Measurements from ENCODE around the gene TDP2. TPM values are rescaled to one million over a fixed set of nuclear protein-coding genes. Genes with fewer than 3 reads are reported as not detected.

TDP2 gene
- total and polyA plus RNA-seq, 7 donors: 16.3 to 56.7 (median 20.4) TPM

- Histone ChIP-seq H3K4me3 (no peak overlapping the region), H3K4me1 (no peaks in the 10 kb centered on the region), H3K27me3 (ENCODE audit: insufficient read depth in 3 of 3, low read length in 2 of 3) (no peaks in the 10 kb centered on the region), H3K36me3 (ENCODE audit: insufficient read depth in 1 of 2, low read depth in 1 of 2) (no peaks in the 10 kb centered on the region), H3K9me3 (no peaks in the 10 kb centered on the region), H3K27ac (no peak overlapping the region)
- intact Hi-C loops (cut with DNase I): no loop called here
- ATAC-seq (no peak), DNase-seq (no peak)
- no peak for TF ChIP-seq CTCF (IDR thresholded peaks at IDR 0.05)
- 92 to 97% (median 94%) methylated on average over 4 of the region's 4 CpGs for WGBS, 3 donors
Measured at GRCh38 chr6:24610672-24611071, 56.0 kb downstream of the TDP2 start.

- DNase-seq: no peak
- H3K4me1 ChIP-seq: no peaks in the 10 kb centered on the region
- H3K9me3 ChIP-seq: no peaks in the 10 kb centered on the region
- no peaks in the 10 kb centered on the region for H3K36me3 ChIP-seq (ENCODE audit: insufficient read depth in 1 of 2, low read depth in 1 of 2)
- H3K27me3 ChIP-seq (ENCODE audit: insufficient read depth in 3 of 3, low read length in 2 of 3): no peaks in the 10 kb centered on the region
- no peak overlapping the region for H3K27ac ChIP-seq
- ATAC-seq: no peak
- no peak overlapping the region for H3K4me3 ChIP-seq
- no peak for TF ChIP-seq CTCF (IDR thresholded peaks at IDR 0.05)
- 81 to 85% (median 83%) methylated on average over 5 of the region's 5 CpGs for WGBS, 3 donors
- intact Hi-C loops (cut with DNase I): no loop called here
Measured at GRCh38 chr6:24607310-24608105, 59.2 kb downstream of the TDP2 start.

GRCh38 chr6:24606200-24606930, 60.3 kb downstream of the TDP2 start:
- Histone ChIP-seq H3K36me3 (ENCODE audit: insufficient read depth in 1 of 2, low read depth in 1 of 2) (no peaks in the 10 kb centered on the region), H3K4me1 (no peaks in the 10 kb centered on the region), H3K9me3 (no peaks in the 10 kb centered on the region), H3K4me3 (no peak overlapping the region), H3K27ac (no peak overlapping the region), H3K27me3 (ENCODE audit: insufficient read depth in 3 of 3, low read length in 2 of 3) (no peaks in the 10 kb centered on the region)
- 80 to 85% (median 82%) methylated on average over 6 of the region's 6 CpGs for WGBS, 3 donors
- TF ChIP-seq CTCF (IDR thresholded peaks at IDR 0.05): no peak
- intact Hi-C loops (cut with DNase I): no loop called here
- ATAC-seq (no peak), DNase-seq (no peak)

GRCh38 chr6:24603241-24603640, 63.5 kb downstream of the TDP2 start:
- WGBS, 3 donors: 80 to 87% (median 83%) methylated on average over 2 of the region's 2 CpGs
- ATAC-seq (no peak), DNase-seq (no peak)
- Histone ChIP-seq H3K4me1 (no peaks in the 10 kb centered on the region), H3K4me3 (no peak overlapping the region), H3K27ac (no peak overlapping the region), H3K36me3 (ENCODE audit: insufficient read depth in 1 of 2, low read depth in 1 of 2) (no peaks in the 10 kb centered on the region), H3K27me3 (ENCODE audit: insufficient read depth in 3 of 3, low read length in 2 of 3) (no peaks in the 10 kb centered on the region), H3K9me3 (no peaks in the 10 kb centered on the region)
- TF ChIP-seq CTCF (IDR thresholded peaks at IDR 0.05): no peak
- intact Hi-C loops (cut with DNase I): no loop called here
